CD14-positive monocyte (primary cell): ENCODE results near the gene GNPTG. TPM values are rescaled to one million over a fixed set of nuclear protein-coding genes. Genes with fewer than 3 reads are reported as not detected.
A peak's percentile ranks its signal among the peaks of the same experiment; 100 is the strongest.

Experiments
- DNase-seq, 3 donors: peaks; one replicate each; pipeline ENCODE4 v3.0.0-alpha.2; 2011 to 2022
- H2AFZ ChIP-seq: 2 replicates; pipeline ENCODE4 v1.6.0; 2012; ENCODE audit warnings: mild to moderate bottlenecking, low read depth, low read length, inconsistent platforms; ENCODE audit not compliant: insufficient read depth, poor library complexity, severe bottlenecking
- H3K27ac ChIP-seq, 2 donors: 1 replicate in 1 of 2; 2 replicates in 1 of 2; pipeline ENCODE4 v1.5.1; 2012 to 2013; ENCODE audit warnings: low read length in 2 of 2, control low read depth in 1 of 2, inconsistent platforms in 1 of 2, low read depth in 1 of 2, mild to moderate bottlenecking in 1 of 2
- H3K27me3 ChIP-seq, 2 donors: one replicate each; pipeline versions ENCODE4 v1.6.0 to v1.6.1; 2011 to 2013; ENCODE audit warnings: low read length in 2 of 2; ENCODE audit not compliant: control insufficient read depth in 2 of 2, insufficient read depth in 2 of 2
- H3K36me3 ChIP-seq, 2 donors: replicated peaks in 1 of 2; 1 replicate in 1 of 2; 2 replicates in 1 of 2; pipeline versions ENCODE4 v1.5.1 to v1.6.1; 2012 to 2013; ENCODE audit warnings: low read length in 2 of 2, control low read depth in 1 of 2, inconsistent platforms in 1 of 2, mild to moderate bottlenecking in 1 of 2; ENCODE audit not compliant: insufficient read depth in 2 of 2, control insufficient read depth in 1 of 2
- H3K4me1 ChIP-seq, 2 donors: 1 replicate in 1 of 2; 2 replicates in 1 of 2; pipeline versions ENCODE4 v1.5.1 to v1.6.1; 2012 to 2013; ENCODE audit warnings: low read length in 2 of 2, control low read depth in 1 of 2, inconsistent platforms in 1 of 2, mild to moderate bottlenecking in 1 of 2, moderate library complexity in 1 of 2; ENCODE audit not compliant: insufficient read depth in 2 of 2, control insufficient read depth in 1 of 2
- H3K4me2 ChIP-seq: replicated peaks from 2 replicates; pipeline ENCODE3; 2012; ENCODE audit warnings: low read length, moderate library complexity, mild to moderate bottlenecking; ENCODE audit not compliant: poor library complexity, severe bottlenecking; ENCODE audit errors: extremely low read depth
- H3K4me3 ChIP-seq, 3 experiments: fragments of 200-600 bp in 1 of 3; sonication (generic) in 1 of 3; replicated peaks in 1 of 3; 1 replicate in 2 of 3; 2 replicates in 1 of 3; pipeline ENCODE4 v1.5.1; 2011 to 2013; ENCODE audit warnings: low read length in 3 of 3, mild to moderate bottlenecking in 3 of 3, control low read depth in 2 of 3, low read depth in 2 of 3, inconsistent platforms in 1 of 3, moderate library complexity in 1 of 3
- H3K79me2 ChIP-seq: 2 replicates; pipeline ENCODE4 v1.6.0; 2012; ENCODE audit warnings: mild to moderate bottlenecking, control low read depth, inconsistent platforms, low read length, moderate library complexity; ENCODE audit not compliant: insufficient read depth
- H3K9ac ChIP-seq: 2 replicates; pipeline ENCODE4 v1.6.0; 2017; ENCODE audit warnings: low read length, mild to moderate bottlenecking; ENCODE audit not compliant: insufficient read depth, poor library complexity, severe bottlenecking
- H3K9me3 ChIP-seq, 2 donors: replicated peaks in 1 of 2; 1 replicate in 1 of 2; 2 replicates in 1 of 2; pipeline versions ENCODE4 v1.5.1 to v1.6.1; 2012 to 2013; ENCODE audit warnings: low read length in 2 of 2, control low read depth in 1 of 2; ENCODE audit not compliant: control insufficient read depth in 1 of 2, insufficient read depth in 1 of 2
- H4K20me1 ChIP-seq: 2 replicates; pipeline ENCODE4 v1.6.0; 2012; ENCODE audit warnings: mild to moderate bottlenecking, low read length, control low read depth, moderate library complexity; ENCODE audit not compliant: insufficient read depth
- H3K27ac Mint-ChIP-seq, 7 donors: one replicate each; pipeline ENCODE4 v1.8.0; 2020; ENCODE audit warnings: mild to moderate bottlenecking in 7 of 7, mixed read lengths in 7 of 7, moderate library complexity in 6 of 7, inconsistent platforms in 2 of 7
- H3K27me3 Mint-ChIP-seq, 3 donors: one replicate each; pipeline ENCODE4 v1.8.0; 2021 to 2022; ENCODE audit warnings: low read depth in 3 of 3, mild to moderate bottlenecking in 3 of 3, mixed read lengths in 3 of 3, moderate library complexity in 3 of 3, inconsistent platforms in 1 of 3
- H3K36me3 Mint-ChIP-seq, 2 donors: one replicate each; pipeline ENCODE4 v1.8.0; 2020; ENCODE audit warnings: mixed read lengths in 2 of 2, inconsistent platforms in 1 of 2, mild to moderate bottlenecking in 1 of 2
- H3K4me1 Mint-ChIP-seq: one replicate; pipeline ENCODE4 v1.8.0; 2020; ENCODE audit warnings: mild to moderate bottlenecking, mixed read lengths
- H3K4me3 Mint-ChIP-seq, 2 donors: one replicate each; pipeline ENCODE4 v1.8.0; 2020; ENCODE audit warnings: mild to moderate bottlenecking in 2 of 2, mixed read lengths in 2 of 2, moderate library complexity in 1 of 2
- H3K9me3 Mint-ChIP-seq, 7 donors: one replicate each; pipeline ENCODE4 v1.8.0; 2020 to 2022; ENCODE audit warnings: mixed read lengths in 7 of 7, mild to moderate bottlenecking in 6 of 7, moderate library complexity in 6 of 7, inconsistent platforms in 2 of 7
- WGBS: methylation state at CpG from one replicate; pipeline ENCODE4 v1.1.5; 2013; ENCODE audit warnings: missing lambda C conversion rate; ENCODE audit not compliant: insufficient coverage; 5-methylcytosine and 5-hydroxymethylcytosine counted together
- intact Hi-C, 2 donors: fragments of 100-400 bp; cut with micrococcal nuclease; formaldehyde crosslinking; loops; one replicate each; pipeline versions ENCODE4 v1.15.0 to v1.15.1; 2023
- polyA plus RNA-seq, 3 donors: library from polyadenylated mRNA; depleted of rRNA in 1 of 3; unstranded in 2 of 3; stranded (reverse) in 1 of 3; fragments of 300-500 nt in 2 of 3; fragments of >200 nt in 1 of 3; fragmentation: Illumina TruSeq in 2 of 3; gene quantifications; 1 replicate in 2 of 3; 2 replicates in 1 of 3; pipeline ENCODE4 v1.2.3, GENCODE V29; 2012 to 2021
- TF ChIP-seq, protein P1 (sequence below): fragments of 200-600 bp; IDR thresholded peaks from one replicate; pipeline ENCODE4 v1.8.0; 2022; ENCODE audit warnings: antibody characterized with exemption, mild to moderate bottlenecking

The GNPTG gene
- polyA plus RNA-seq, 3 donors, result 74.7 to 130 (median 82.5) TPM

DNA sequence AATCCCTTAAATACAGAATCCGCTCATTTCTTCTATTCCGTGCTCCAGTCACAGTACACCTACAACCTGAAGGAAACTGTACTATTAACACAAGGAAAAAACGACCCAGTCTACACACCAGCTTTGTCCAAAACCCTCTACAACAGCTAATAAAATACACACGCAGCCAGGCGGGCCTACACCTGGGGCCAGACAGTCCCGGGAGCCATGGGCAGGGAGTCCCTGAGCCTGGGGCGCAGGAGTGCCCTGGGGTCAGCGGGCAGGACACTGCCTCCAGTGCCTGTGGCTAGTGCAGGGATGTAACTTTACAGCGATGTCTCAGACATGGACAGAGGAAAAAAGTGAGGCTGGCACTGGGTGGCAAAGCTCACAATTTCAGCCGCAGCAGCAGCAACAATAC lies 28.5 kb downstream of the GNPTG start:
- Histone ChIP-seq H3K79me2 (peaks cover 12% of the 10 kb centered on the region), H3K4me1 (peaks cover 12 to 22% of the 10 kb centered on the region in 2 donors), H2AFZ (no peak overlapping the region), H3K27me3 (no peaks in the 10 kb centered on the region), H3K36me3 (peaks cover 45 to 61% of the 10 kb centered on the region in 2 donors), H3K4me2 (peak overlapping the region; percentile 91), H3K9me3 (no peaks in the 10 kb centered on the region), H3K9ac (no peak overlapping the region), H3K27ac (no peak overlapping the region), H4K20me1 (peaks cover 90% of the 10 kb centered on the region), H3K4me3 (peak overlapping the region in 1 of 3 experiments; percentile 44)
- H3K27ac Mint-ChIP-seq, result peak overlapping the region in 4 of 7 donors; percentile 20 to 72 (median 54)
- H3K9me3 Mint-ChIP-seq, result no peaks in the 10 kb centered on the region
- H3K4me1 Mint-ChIP-seq, result peaks cover 17% of the 10 kb centered on the region
- intact Hi-C loops, result no loop called here
- peaks cover 45 to 85% of the 10 kb centered on the region in 2 donors for H3K36me3 Mint-ChIP-seq
- TF ChIP-seq, protein P1, sequence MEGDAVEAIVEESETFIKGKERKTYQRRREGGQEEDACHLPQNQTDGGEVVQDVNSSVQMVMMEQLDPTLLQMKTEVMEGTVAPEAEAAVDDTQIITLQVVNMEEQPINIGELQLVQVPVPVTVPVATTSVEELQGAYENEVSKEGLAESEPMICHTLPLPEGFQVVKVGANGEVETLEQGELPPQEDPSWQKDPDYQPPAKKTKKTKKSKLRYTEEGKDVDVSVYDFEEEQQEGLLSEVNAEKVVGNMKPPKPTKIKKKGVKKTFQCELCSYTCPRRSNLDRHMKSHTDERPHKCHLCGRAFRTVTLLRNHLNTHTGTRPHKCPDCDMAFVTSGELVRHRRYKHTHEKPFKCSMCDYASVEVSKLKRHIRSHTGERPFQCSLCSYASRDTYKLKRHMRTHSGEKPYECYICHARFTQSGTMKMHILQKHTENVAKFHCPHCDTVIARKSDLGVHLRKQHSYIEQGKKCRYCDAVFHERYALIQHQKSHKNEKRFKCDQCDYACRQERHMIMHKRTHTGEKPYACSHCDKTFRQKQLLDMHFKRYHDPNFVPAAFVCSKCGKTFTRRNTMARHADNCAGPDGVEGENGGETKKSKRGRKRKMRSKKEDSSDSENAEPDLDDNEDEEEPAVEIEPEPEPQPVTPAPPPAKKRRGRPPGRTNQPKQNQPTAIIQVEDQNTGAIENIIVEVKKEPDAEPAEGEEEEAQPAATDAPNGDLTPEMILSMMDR, result no peak
- no peak for DNase-seq
- 100% methylated on average over 7 of the region's 10 CpGs for WGBS
- peak overlapping the region; percentile 67 to 75 for H3K4me3 Mint-ChIP-seq
- peaks cover 1 to 3% (median 2%) of the 10 kb centered on the region in 3 donors for H3K27me3 Mint-ChIP-seq

- intact Hi-C loops, result no loop called here
- peaks cover 88% of the 10 kb centered on the region for H4K20me1 ChIP-seq
- DNase-seq, result no peak
- Mint-ChIP-seq H3K36me3 (peaks cover 40 to 77% of the 10 kb centered on the region in 2 donors), H3K27me3 (peaks cover 1 to 3% (median 2%) of the 10 kb centered on the region in 3 donors), H3K4me3 (no peak overlapping the region), H3K4me1 (peaks cover 17% of the 10 kb centered on the region), H3K27ac (no peak overlapping the region), H3K9me3 (no peaks in the 10 kb centered on the region)
- no peak overlapping the region for H3K27ac ChIP-seq
- H3K9ac ChIP-seq, result no peak overlapping the region
- TF ChIP-seq, protein P1, result no peak
- H3K27me3 ChIP-seq, result no peaks in the 10 kb centered on the region
- H3K4me3 ChIP-seq, result no peak overlapping the region
- H3K4me2 ChIP-seq, result no peak overlapping the region
- no peak overlapping the region for H2AFZ ChIP-seq
- no peaks in the 10 kb centered on the region for H3K9me3 ChIP-seq
- H3K79me2 ChIP-seq, result peaks cover 12% of the 10 kb centered on the region
- WGBS, result 83% methylated on average over 7 of the region's 9 CpGs
- peaks cover 12 to 22% of the 10 kb centered on the region in 2 donors for H3K4me1 ChIP-seq
- H3K36me3 ChIP-seq, result peaks cover 40 to 53% of the 10 kb centered on the region in 2 donors
These were observed 30.1 kb downstream of the GNPTG start for GRCh38 chr16:1381612-1382406.
